Activated CD8-positive, alpha-beta memory T cell treated with anti-CD3 and anti-CD28 coated beads, Interleukin-2, amount 50 U/mL, for 48 hours (primary cell): ENCODE results near the gene PNLIPRP2.

Experiments
- DNase-seq: peaks from one replicate; pipeline ENCODE4 v3.0.0-alpha.2; 2020

The PNLIPRP2 gene

GRCh38 chr10:116620423-116621400, at the start of gene PNLIPRP2:
PNLIPRP2 (plus strand) TSS chr10:116620953.
- DNase-seq: no peak

GRCh38 chr10:116574797-116575196, 46.0 kb upstream of the PNLIPRP2 start:
- DNase-seq: no peak

GRCh38 chr10:116587878-116588591, 32.7 kb upstream of the PNLIPRP2 start:
- DNase-seq: no peak

- no peak for DNase-seq
Observed at GRCh38 chr10:116588995-116589394, 31.8 kb upstream of the PNLIPRP2 start.

GRCh38 chr10:116589926-116590325, 30.8 kb upstream of the PNLIPRP2 start:
- no peak for DNase-seq

GRCh38 chr10:116590590-116591444, 29.9 kb upstream of the PNLIPRP2 start, which contains the start of gene PNLIPRP1:
PNLIPRP1 (plus strand) TSS chr10:116590959; CDS start chr10:116591130, 171 bp downstream.
- no peak for DNase-seq

- no peak for DNase-seq
Observed at GRCh38 chr10:116593139-116593740, 27.5 kb upstream of the PNLIPRP2 start.

- DNase-seq: no peak
Observed at GRCh38 chr10:116594525-116595035, 26.2 kb upstream of the PNLIPRP2 start.

- no peak for DNase-seq
Observed at GRCh38 chr10:116596062-116596461, 24.7 kb upstream of the PNLIPRP2 start.

GRCh38 chr10:116597543-116597942, 23.2 kb upstream of the PNLIPRP2 start:
- DNase-seq: no peak

GRCh38 chr10:116598329-116598728, 22.4 kb upstream of the PNLIPRP2 start:
- DNase-seq: no peak

GRCh38 chr10:116599991-116600390, 20.8 kb upstream of the PNLIPRP2 start:
- DNase-seq: no peak

GRCh38 chr10:116602648-116603400, 17.9 kb upstream of the PNLIPRP2 start:
- no peak for DNase-seq

GRCh38 chr10:116606061-116606483, 14.7 kb upstream of the PNLIPRP2 start:
- no peak for DNase-seq

GRCh38 chr10:116607336-116607735, 13.4 kb upstream of the PNLIPRP2 start:
- no peak for DNase-seq

- DNase-seq: no peak
Observed at GRCh38 chr10:116608686-116609594, 11.8 kb upstream of the PNLIPRP2 start.

GRCh38 chr10:116610443-116611152, 10.2 kb upstream of the PNLIPRP2 start:
- no peak for DNase-seq

- no peak for DNase-seq
Observed at GRCh38 chr10:116611153-116611545, 9.6 kb upstream of the PNLIPRP2 start.

GRCh38 chr10:116612107-116612769, 8.5 kb upstream of the PNLIPRP2 start:
- DNase-seq: no peak
